Stimulated activated CD4-positive, alpha-beta T cell treated with anti-CD3 and anti-CD28 coated beads, TNF-alpha, amount 100 ng/mL, for 24 hours (primary cell): Measurements from ENCODE around the gene GUCY2C.

Experiments
- DNase-seq, 3 experiments: peaks; one replicate each; pipeline ENCODE4 v3.0.0-alpha.2; 2020; ENCODE audit warnings: low read depth in 3 of 3

GUCY2C gene

GRCh38 chr12:14628771-14629170 lies 67.6 kb downstream of the GUCY2C start:
- no peak for DNase-seq

GRCh38 chr12:14621826-14622225 lies 74.6 kb downstream of the GUCY2C start:
- no peak for DNase-seq

GRCh38 chr12:14619741-14620501 lies 76.5 kb downstream of the GUCY2C start:
- DNase-seq, result no peak

- no peak for DNase-seq
These were observed 77.4 kb downstream of the GUCY2C start for GRCh38 chr12:14618983-14619382.

GRCh38 chr12:14614704-14615121 lies 81.7 kb downstream of the GUCY2C start:
- no peak for DNase-seq

GRCh38 chr12:14613718-14614117 lies 82.7 kb downstream of the GUCY2C start:
- no peak for DNase-seq

- no peak for DNase-seq
These were observed 83.4 kb downstream of the GUCY2C start for GRCh38 chr12:14612898-14613445.

GRCh38 chr12:14612250-14612649 lies 84.1 kb downstream of the GUCY2C start:
- DNase-seq, result no peak

- no peak for DNase-seq
These were observed 84.7 kb downstream of the GUCY2C start for GRCh38 chr12:14611640-14612203.

GRCh38 chr12:14607568-14607967 lies 88.8 kb downstream of the GUCY2C start:
- DNase-seq, result no peak

GRCh38 chr12:14605401-14605989 lies 90.9 kb downstream of the GUCY2C start:
- no peak for DNase-seq

GRCh38 chr12:14601692-14602478 lies 94.5 kb downstream of the GUCY2C start:
- no peak for DNase-seq

GRCh38 chr12:14597480-14597879 lies 98.9 kb downstream of the GUCY2C start:
- no peak for DNase-seq

- no peak for DNase-seq
These were observed 104.7 kb downstream of the GUCY2C start for GRCh38 chr12:14591719-14592118.

- no peak for DNase-seq
These were observed 107.0 kb downstream of the GUCY2C start for GRCh38 chr12:14589169-14590004.

GRCh38 chr12:14588571-14588970 lies 107.8 kb downstream of the GUCY2C start:
- no peak for DNase-seq

- no peak for DNase-seq
These were observed 117.8 kb downstream of the GUCY2C start for GRCh38 chr12:14578646-14579045.

GRCh38 chr12:14577344-14577743 lies 119.1 kb downstream of the GUCY2C start:
- DNase-seq, result no peak

GRCh38 chr12:14576896-14577295 lies 119.5 kb downstream of the GUCY2C start:
- DNase-seq, result no peak

GRCh38 chr12:14575585-14575984 lies 120.8 kb downstream of the GUCY2C start:
- no peak for DNase-seq

GRCh38 chr12:14573118-14573517 lies 123.3 kb downstream of the GUCY2C start:
- no peak for DNase-seq
